Measurements from ENCODE around the gene HMGXB4. TPM values are rescaled to one million over a fixed set of nuclear protein-coding genes. Genes with fewer than 3 reads are reported as not detected.

The HMGXB4 gene
- total and polyA plus RNA-seq, 9 of the 15 experiments (the other 6 are each of a cell fraction or from before 2014, with no cell fraction given) = 9.9 to 31.4 (median 24.8) TPM

- in situ Hi-C loops (cut with MboI) (no loop called here), intact Hi-C loops (cut with micrococcal nuclease) (no loop called here)
- H4K20me1 ChIP-seq (replicated peaks; ENCODE audit: control insufficient read depth, insufficient read depth, low read length) = no peaks in the 10 kb centered on the region
- no peaks in the 10 kb centered on the region for H3K9me3 ChIP-seq (replicated peaks; ENCODE audit: control insufficient read depth, insufficient read depth, low read depth, low read length)
- H3K36me3 ChIP-seq (ENCODE audit: control insufficient read depth, insufficient read depth, low read length) = peaks cover 74% of the 10 kb centered on the region; the same call in 2 of the 3 replicates
- peaks cover 2% of the 10 kb centered on the region; the same call in 1 of the 3 replicates for H3K79me2 ChIP-seq (ENCODE audit: control insufficient read depth, insufficient read depth, low read length)
- no peaks in the 10 kb centered on the region for H3K9me1 ChIP-seq (ENCODE audit: control insufficient read depth, insufficient read depth, low read length)
- H2AFZ ChIP-seq (ENCODE audit: low read depth, low read length) = no peak overlapping the region
- ChIA-PET CTCF (ENCODE audit: low intra/inter-chr PET ratio) (no interaction called here), POLR2A (interaction anchor here (0.6 to 0.9 kb wide), 2 partner anchors 8 to 64 kb away, joined by 3 read pairs; no protein-coding TSS in a partner anchor)
- DNase-seq (ENCODE audit: extremely low read depth in 1 of 4, low spot score in 3 of 4) (no peak), FAIRE-seq (no peak), ATAC-seq (no peak)
- no peaks in the 10 kb centered on the region for H3K4me1 ChIP-seq (replicated peaks in 1 of 2; ENCODE audit: control insufficient read depth in 2 of 2, insufficient read depth in 2 of 2, low read length in 2 of 2)
- no peak overlapping the region for H3K27ac ChIP-seq (ENCODE audit: extremely low read depth, low read depth, low read length)
- H3K4me2 ChIP-seq (ENCODE audit: insufficient read depth, low read length) = no peak overlapping the region
- H3K4me3 ChIP-seq = no peak overlapping the region
- H3K27me3 ChIP-seq (ENCODE audit: control insufficient read depth in 2 of 2, insufficient read depth in 2 of 2, low read length in 2 of 2) = no peaks in the 10 kb centered on the region
- no TSS peak for BruUV-seq (replicated peaks)
- H3K9ac ChIP-seq (ENCODE audit: insufficient read depth in 1 of 2, low read depth in 2 of 2, low read length in 2 of 2) = no peak overlapping the region
- 96% methylated on average over 7 of the region's 8 CpGs for WGBS (ENCODE audit: insufficient coverage, low coverage, missing lambda C conversion rate)
- TF ChIP-seq RREB1 (CRISPR knock-in tag; IDR thresholded peaks at IDR 0.05) (no peak), THAP7 (CRISPR knock-in tag; IDR thresholded peaks at IDR 0.05) (no peak), ETV6 (IDR thresholded peaks at IDR 0.05; ENCODE audit: borderline replicate concordance in 1 of 2, low read depth in 2 of 2, low read length in 1 of 2) (no peak), ETV6 (CRISPR knock-in tag; IDR thresholded peaks at IDR 0.05; ENCODE audit: borderline replicate concordance) (no peak), DACH1 (IDR thresholded peaks at IDR 0.05; ENCODE audit: partially characterized antibody) (no peak), FIP1L1 (IDR thresholded peaks at IDR 0.05; ENCODE audit: low read depth, low read length, poor library complexity, severe bottlenecking) (no peak), ZFP1 (CRISPR knock-in tag; IDR thresholded peaks at IDR 0.05) (no peak), USF2 (CRISPR knock-in tag; IDR thresholded peaks at IDR 0.05) (no peak), LEF1 (IDR thresholded peaks at IDR 0.05) (no peak), MLX (CRISPR knock-in tag; conservative IDR thresholded peaks at IDR 0.05) (no peak), FOXM1 (IDR thresholded peaks at IDR 0.05; ENCODE audit: low read depth) (no peak), FOXM1 (CRISPR knock-in tag; IDR thresholded peaks at IDR 0.05; ENCODE audit: low read depth) (no peak), ADNP (tag; IDR thresholded peaks at IDR 0.05) (no peak), ZBED1 (IDR thresholded peaks at IDR 0.05) (no peak)
These were observed 17.0 kb downstream of the HMGXB4 start for GRCh38 chr22:35274154-35274871.
